ENCODE results near the gene MELK. TPM values are rescaled to one million over a fixed set of nuclear protein-coding genes. Genes with fewer than 3 reads are reported as not detected.
A peak's percentile ranks its signal among the peaks of the same experiment; 100 is the strongest.

MELK gene
- total RNA-seq, 2 experiments from 2014 or later = 63.9 to 66.1 TPM

DNA sequence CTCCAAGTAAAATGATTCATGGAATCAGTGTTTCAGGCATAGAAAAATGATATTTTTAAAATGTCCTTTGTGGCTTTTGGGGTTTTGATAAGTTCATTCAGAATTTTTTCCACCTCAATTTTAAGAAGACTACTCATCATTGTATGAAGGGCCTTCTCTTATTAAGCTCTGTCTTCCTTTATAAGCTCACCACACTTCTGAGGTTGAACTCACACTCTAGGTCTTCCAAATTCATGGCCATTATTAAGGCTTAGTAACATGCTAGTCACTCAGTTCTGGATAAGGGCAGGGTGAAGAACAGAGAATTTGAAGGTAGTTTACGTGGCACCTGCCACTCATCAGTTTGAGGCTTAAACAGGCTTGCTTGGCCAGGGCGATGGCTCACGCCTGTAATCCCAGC, 4.2 kb downstream of the MELK start:
- H3K4me3 Mint-ChIP-seq = no peak overlapping the region
- H3K27me3 Mint-ChIP-seq = no peaks in the 10 kb centered on the region
- peak; percentile 50 for ATAC-seq
- no peak for DNase-seq
- ChIA-PET POLR2A (interaction anchor here (0.8 kb wide), 1 partner anchor 41 kb away, joined by 4 read pairs; no protein-coding TSS in a partner anchor), CTCF (no interaction called here)
- H3K27ac Mint-ChIP-seq = no peak overlapping the region
- intact Hi-C loops (cut with DNase I, micrococcal nuclease) = no loop called here
- H3K4me1 Mint-ChIP-seq = peaks cover 34% of the 10 kb centered on the region
- H3K36me3 Mint-ChIP-seq (ENCODE audit: low read depth) = peaks cover 50% of the 10 kb centered on the region
- H3K9me3 Mint-ChIP-seq (ENCODE audit: low read depth) = no peaks in the 10 kb centered on the region

DNA sequence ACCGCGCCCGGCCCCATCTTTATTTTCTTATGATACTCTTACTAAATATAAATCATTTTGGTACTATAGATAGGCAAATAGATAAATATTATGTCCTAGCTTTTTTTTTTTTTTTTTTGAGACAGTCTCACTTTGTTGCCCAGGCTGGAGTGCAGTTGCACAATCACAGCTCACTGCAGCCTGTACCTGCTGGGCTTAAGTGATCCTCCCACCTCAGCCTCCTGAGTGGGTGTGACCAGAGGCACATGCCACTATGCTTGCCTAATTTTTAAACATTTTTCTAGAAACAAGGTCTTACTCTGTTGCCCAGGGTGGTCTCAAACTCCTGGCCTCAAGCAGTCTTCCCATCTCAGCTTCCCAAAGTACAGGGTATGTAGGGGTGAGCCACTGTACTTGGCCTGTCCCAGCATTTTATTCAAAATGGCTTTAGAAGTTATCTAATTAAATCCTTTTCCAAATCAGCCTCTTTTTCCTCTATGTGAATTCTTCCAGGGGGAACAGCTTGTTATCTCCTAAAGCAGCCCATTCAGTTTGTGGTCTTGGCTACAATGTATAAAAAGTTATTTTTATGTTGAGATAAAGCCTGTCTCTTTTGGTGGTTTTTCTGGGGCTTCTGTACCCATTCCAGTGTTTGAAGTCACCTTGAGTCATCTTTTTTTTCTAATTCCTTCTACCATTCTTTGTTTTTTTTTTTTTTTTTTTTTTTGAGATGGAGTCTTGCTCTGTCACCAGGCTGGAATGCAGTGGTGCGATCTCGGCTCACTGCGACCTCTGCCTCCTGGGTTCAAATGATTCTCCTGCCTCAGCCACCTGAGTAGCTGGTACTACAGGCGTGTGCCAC, 12.1 kb downstream of the MELK start:
- intact Hi-C loops (cut with DNase I, micrococcal nuclease) = no loop called here
- POLR2A ChIA-PET = interaction anchor here (0.7 kb wide), 1 partner anchor 7 kb away, joined by 3 read pairs; no protein-coding TSS in a partner anchor
- DNase-seq = no peak
- Mint-ChIP-seq H3K36me3 (ENCODE audit: low read depth) (peaks cover 38% of the 10 kb centered on the region), H3K4me1 (no peaks in the 10 kb centered on the region), H3K27me3 (no peaks in the 10 kb centered on the region), H3K27ac (no peak overlapping the region), H3K9me3 (ENCODE audit: low read depth) (no peaks in the 10 kb centered on the region), H3K4me3 (no peak overlapping the region)
- CTCF ChIA-PET = interaction anchor here (1.3 to 1.5 kb wide), 2 partner anchors 15 to 178 kb away, joined by 3 read pairs; no protein-coding TSS in a partner anchor
- no peak for ATAC-seq

DNA sequence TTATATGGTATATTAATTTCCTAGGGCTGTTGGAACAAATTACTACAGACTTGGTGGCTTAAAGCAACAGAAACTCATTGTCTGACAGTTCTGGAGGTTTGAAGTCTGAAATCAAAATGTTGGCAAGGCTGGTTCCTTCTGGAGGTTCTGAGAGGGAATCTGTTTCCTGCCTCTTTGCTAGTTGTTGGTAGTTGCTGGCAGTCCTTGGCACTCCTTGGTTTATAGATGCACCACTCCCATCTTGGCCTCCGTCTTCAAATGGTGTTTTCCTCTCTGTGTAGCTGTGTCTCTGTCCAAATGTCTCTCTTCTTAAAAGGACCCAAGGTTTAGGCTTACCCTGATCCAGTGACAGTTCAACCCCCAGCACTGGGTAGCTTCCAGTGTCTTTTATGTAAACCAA, 17.5 kb downstream of the MELK start:
- Mint-ChIP-seq H3K4me3 (no peak overlapping the region), H3K4me1 (no peaks in the 10 kb centered on the region), H3K27me3 (no peaks in the 10 kb centered on the region), H3K9me3 (ENCODE audit: low read depth) (no peaks in the 10 kb centered on the region), H3K27ac (no peak overlapping the region), H3K36me3 (ENCODE audit: low read depth) (peaks cover 48% of the 10 kb centered on the region)
- intact Hi-C loops (cut with DNase I, micrococcal nuclease) = no loop called here
- CTCF ChIA-PET = no interaction called here
- DNase-seq (no peak), ATAC-seq (no peak)
- POLR2A ChIA-PET = no interaction called here

DNA sequence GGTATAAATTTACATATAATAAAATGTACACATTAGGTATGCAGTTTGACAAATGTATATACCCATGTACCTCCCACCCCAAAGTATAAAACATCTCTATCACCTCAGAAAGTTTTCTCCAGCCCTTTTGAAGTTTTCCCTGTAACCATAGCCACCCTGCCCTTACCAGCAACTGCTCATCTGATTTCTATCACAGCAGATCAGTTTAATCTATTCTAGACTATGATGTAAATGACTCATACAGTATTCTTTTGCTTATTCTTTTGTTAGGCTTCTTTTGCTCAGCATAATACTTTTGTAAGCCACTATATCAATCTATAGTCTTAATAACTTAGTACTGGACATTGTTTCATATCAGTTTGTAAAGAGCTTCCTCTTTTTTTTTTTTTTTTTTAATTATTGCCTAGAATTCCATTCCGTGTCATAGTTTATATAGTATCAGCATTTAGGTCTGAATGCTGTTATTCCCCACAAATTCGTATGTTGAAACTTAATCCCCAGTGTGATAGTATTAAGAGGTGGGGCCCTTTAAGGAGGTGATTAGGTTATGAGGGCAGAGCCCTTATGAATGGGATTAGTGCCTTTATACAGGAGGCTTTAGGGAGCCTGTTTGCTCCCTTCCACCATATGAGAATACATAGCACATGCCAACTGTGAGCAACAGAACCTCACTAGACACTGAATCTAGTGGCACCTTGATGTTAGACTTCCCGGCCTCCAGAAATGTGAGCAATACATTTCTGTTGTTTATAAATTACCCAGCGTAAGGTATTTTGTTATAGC, 20.3 kb downstream of the MELK start:
- Mint-ChIP-seq H3K9me3 (ENCODE audit: low read depth) (no peaks in the 10 kb centered on the region), H3K36me3 (ENCODE audit: low read depth) (peaks cover 61% of the 10 kb centered on the region), H3K27me3 (no peaks in the 10 kb centered on the region), H3K4me3 (no peak overlapping the region), H3K4me1 (no peaks in the 10 kb centered on the region), H3K27ac (no peak overlapping the region)
- POLR2A ChIA-PET = no interaction called here
- intact Hi-C loops (cut with DNase I, micrococcal nuclease) = no loop called here
- no peak for ATAC-seq
- no peak for DNase-seq
- CTCF ChIA-PET = no interaction called here

DNA sequence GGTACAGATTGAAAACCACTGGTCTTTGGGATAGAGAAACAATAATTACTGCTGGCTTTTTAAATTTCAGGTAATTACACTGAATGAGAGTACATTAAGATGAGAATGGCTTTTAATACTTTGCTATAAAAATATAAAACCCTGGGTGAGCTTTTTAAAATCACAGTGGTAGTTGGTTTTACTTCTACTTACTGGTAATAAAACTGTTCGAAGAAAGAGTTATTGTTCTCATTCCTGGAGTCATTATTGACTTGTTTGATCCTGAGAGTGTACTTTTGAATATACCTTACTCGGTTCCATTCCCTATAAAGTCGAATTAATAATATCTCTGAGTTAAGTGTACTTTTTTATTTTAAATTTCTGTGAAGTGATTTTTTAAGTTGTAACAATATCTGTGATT, 21.5 kb downstream of the MELK start:
- Mint-ChIP-seq H3K4me1 (no peaks in the 10 kb centered on the region), H3K9me3 (ENCODE audit: low read depth) (no peaks in the 10 kb centered on the region), H3K36me3 (ENCODE audit: low read depth) (peaks cover 64% of the 10 kb centered on the region), H3K4me3 (no peak overlapping the region), H3K27me3 (no peaks in the 10 kb centered on the region), H3K27ac (no peak overlapping the region)
- ATAC-seq (no peak), DNase-seq (no peak)
- ChIA-PET CTCF (interaction anchor here (0.5 kb wide), 1 partner anchor 150 kb away, joined by 3 read pairs; no protein-coding TSS in a partner anchor), POLR2A (no interaction called here)
- intact Hi-C loops (cut with DNase I, micrococcal nuclease) = no loop called here

DNA sequence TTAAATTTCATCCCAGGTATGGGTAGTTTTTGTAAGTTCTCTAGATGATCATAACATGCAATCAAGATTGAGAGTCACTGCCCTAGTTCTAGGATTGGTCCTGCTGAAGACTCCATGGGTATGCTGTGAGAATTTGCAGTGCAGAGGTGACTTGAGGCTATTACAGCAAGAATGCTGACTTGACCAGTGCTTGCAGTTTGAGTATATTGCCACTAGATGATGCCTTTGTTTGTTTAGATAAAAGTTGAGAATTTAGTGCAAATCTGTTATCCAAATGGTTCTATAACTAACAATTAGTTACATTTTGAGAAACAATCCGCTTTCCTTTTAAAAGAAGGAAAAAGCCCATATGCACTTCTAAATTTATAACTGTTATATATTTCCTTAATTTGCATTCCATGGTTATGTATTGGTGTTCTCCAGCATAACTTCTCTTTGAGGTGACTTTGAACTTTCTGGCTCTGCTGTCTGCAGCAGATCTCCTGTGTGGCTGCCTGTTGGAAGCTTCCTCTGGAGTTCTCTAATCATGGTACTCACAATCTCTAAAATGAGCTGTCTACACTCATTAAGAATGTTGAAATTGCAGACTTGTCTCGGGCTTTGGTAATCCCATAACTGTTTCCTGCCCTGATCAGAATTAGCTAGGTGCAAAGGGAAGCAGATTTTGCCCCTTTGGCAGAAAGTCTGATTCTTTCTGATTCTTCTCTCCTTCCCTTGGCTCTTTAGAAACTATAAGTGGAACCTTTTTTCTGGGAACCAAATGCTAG, 24.9 kb downstream of the MELK start:
- CTCF ChIA-PET = interaction anchor here (1.0 to 1.9 kb wide), 4 partner anchors 13 to 269 kb away, joined by 3 to 6 read pairs (median 4); no protein-coding TSS in a partner anchor
- POLR2A ChIA-PET = no interaction called here
- no peak overlapping the region for H3K27ac Mint-ChIP-seq

DNA sequence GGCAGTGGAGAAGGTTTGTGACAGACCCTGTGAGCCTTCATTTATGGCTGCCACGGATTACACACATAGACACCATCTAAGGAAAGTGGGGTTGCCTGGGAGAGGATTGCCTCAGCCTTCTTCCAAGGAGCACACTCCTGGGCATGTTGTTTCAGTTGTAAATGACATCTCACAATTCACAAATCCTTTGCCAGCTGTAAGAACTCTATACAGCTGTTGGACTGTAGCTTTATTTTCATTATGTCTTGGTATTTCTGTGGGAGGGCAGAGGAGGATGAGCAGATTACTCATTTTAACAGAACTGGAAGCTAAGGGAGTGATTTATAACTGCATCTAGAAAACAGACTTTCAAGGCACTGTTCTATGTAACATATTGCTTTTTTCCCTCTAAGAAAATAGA, 25.6 kb downstream of the MELK start:
- intact Hi-C loops (cut with DNase I, micrococcal nuclease) = no loop called here
- ChIA-PET POLR2A (no interaction called here), CTCF (interaction anchor here (0.7 to 1.9 kb wide), 6 partner anchors 12 to 269 kb away, joined by 3 to 6 read pairs (median 3); no protein-coding TSS in a partner anchor)
- Mint-ChIP-seq H3K4me3 (no peak overlapping the region), H3K27me3 (no peaks in the 10 kb centered on the region), H3K36me3 (ENCODE audit: low read depth) (peaks cover 61% of the 10 kb centered on the region), H3K9me3 (ENCODE audit: low read depth) (no peaks in the 10 kb centered on the region), H3K4me1 (peaks cover 9% of the 10 kb centered on the region), H3K27ac (no peak overlapping the region)
- DNase-seq (no peak), ATAC-seq (no peak)

More for the DNA sequence above, 24.9 kb downstream of the MELK start:
- Mint-ChIP-seq H3K4me3 (no peak overlapping the region), H3K9me3 (ENCODE audit: low read depth) (no peaks in the 10 kb centered on the region), H3K36me3 (ENCODE audit: low read depth) (peaks cover 61% of the 10 kb centered on the region), H3K4me1 (peaks cover 4% of the 10 kb centered on the region), H3K27me3 (no peaks in the 10 kb centered on the region)
- DNase-seq (no peak), ATAC-seq (no peak)
- intact Hi-C loops (cut with DNase I, micrococcal nuclease) = no loop called here

DNA sequence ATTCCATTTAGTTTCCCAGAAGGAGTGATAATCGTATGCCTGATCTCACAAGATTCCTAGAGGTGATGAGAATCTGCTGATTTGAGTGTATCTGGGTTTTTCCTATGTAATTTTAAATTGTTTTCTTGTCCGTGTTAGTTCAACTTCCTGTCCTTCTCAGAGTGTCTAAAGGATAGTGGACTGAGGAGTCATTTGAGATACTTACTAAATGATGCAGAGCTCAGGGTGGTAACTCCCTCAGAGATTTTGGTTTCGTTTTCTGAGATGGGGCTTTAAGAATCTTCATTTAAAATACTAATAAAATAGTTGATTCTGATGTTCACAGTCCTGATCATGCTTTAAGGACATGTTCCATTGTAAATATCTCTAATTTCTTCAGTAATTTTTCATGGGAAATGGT, 30.3 kb downstream of the MELK start:
- peaks cover 61% of the 10 kb centered on the region for H3K36me3 Mint-ChIP-seq (ENCODE audit: low read depth)
- peaks cover 9% of the 10 kb centered on the region for H3K4me1 Mint-ChIP-seq
- no peaks in the 10 kb centered on the region for H3K9me3 Mint-ChIP-seq (ENCODE audit: low read depth)
- H3K4me3 Mint-ChIP-seq = no peak overlapping the region
- ChIA-PET CTCF (interaction anchor here (0.6 to 1.3 kb wide), 2 partner anchors 126 to 738 kb away, joined by 3 read pairs; no protein-coding TSS in a partner anchor), POLR2A (no interaction called here)
- ATAC-seq = peak; percentile 33
- no peaks in the 10 kb centered on the region for H3K27me3 Mint-ChIP-seq
- no peak for DNase-seq
- peak overlapping the region; percentile 19 for H3K27ac Mint-ChIP-seq
- intact Hi-C loops (cut with DNase I, micrococcal nuclease) = no loop called here

DNA sequence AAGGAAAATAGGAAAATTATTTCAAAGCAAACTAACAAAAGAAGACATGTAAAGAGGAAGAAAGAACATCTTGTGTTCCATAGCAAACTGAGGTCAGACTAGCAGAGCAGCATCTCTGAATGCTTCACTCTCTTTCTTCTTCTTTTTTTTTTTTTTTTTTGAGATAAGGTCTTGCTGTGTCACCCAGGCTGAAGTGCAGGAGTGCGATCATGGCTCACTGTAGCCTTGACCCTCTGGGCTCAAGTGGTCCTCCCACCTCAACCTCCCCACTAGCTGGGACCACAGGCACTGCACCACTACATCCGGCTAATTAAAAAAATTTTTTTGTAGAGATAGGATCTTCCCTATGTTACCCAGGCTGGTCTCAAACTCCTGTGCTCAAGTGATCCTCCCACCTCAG, 36.6 kb downstream of the MELK start:
- Mint-ChIP-seq H3K4me1 (no peaks in the 10 kb centered on the region), H3K9me3 (ENCODE audit: low read depth) (no peaks in the 10 kb centered on the region), H3K27me3 (no peaks in the 10 kb centered on the region), H3K4me3 (no peak overlapping the region), H3K36me3 (ENCODE audit: low read depth) (peaks cover 59% of the 10 kb centered on the region), H3K27ac (no peak overlapping the region)
- ATAC-seq (no peak), DNase-seq (no peak)
- CTCF ChIA-PET = interaction anchor here (1.4 to 1.6 kb wide), 2 partner anchors 11 to 120 kb away, joined by 3 to 6 read pairs; no protein-coding TSS in a partner anchor
- POLR2A ChIA-PET = no interaction called here
- intact Hi-C loops (cut with DNase I, micrococcal nuclease) = no loop called here

DNA sequence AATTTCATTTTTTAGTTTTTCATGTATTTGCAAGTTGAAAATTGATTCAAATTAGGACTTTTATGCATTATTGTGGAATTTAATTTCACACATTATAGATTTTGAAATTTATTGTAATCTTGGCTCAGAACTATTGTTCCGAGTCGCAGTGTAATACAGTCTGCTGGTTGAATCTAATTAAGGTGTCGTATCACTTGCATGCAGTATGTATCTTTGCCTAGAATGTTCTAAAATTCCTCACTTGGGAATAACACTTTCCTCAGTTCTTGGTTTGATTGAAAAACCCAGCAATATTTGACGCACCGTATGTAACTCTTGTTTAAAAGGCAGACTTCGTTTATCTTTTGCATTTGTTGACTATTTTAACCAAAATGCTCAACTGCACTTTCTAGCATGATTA, 49.4 kb downstream of the MELK start:
- H3K27me3 Mint-ChIP-seq = no peaks in the 10 kb centered on the region
- DNase-seq (no peak), ATAC-seq (no peak)
- intact Hi-C loops (cut with DNase I, micrococcal nuclease) = no loop called here
- peaks cover 9% of the 10 kb centered on the region for H3K36me3 Mint-ChIP-seq (ENCODE audit: low read depth)
- H3K27ac Mint-ChIP-seq = no peak overlapping the region
- H3K4me3 Mint-ChIP-seq = no peak overlapping the region
- CTCF ChIA-PET = no interaction called here
- no peaks in the 10 kb centered on the region for H3K9me3 Mint-ChIP-seq (ENCODE audit: low read depth)
- H3K4me1 Mint-ChIP-seq = no peaks in the 10 kb centered on the region
- POLR2A ChIA-PET = no interaction called here

DNA sequence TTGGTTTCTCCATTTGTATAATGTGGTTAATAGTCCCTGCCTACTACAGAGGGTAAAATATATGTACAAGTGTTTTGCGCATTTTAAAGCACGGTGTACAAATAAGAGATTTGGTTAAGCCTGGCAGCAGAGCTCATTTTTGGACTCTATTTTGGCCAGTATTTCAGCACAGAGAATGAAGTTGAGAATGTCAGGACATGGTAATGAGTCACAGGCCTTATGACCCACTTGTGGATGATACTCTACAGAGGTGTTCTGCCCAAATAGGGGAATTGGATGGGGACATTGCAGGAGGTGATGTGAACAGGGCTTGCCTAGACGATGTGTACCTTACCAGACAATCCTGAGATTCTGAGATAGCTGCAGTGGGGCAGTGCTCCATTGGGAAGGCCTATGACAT, 50.6 kb downstream of the MELK start:
- Mint-ChIP-seq H3K4me3 (no peak overlapping the region), H3K9me3 (ENCODE audit: low read depth) (no peaks in the 10 kb centered on the region), H3K36me3 (ENCODE audit: low read depth) (peaks cover 8% of the 10 kb centered on the region), H3K27me3 (no peaks in the 10 kb centered on the region), H3K4me1 (no peaks in the 10 kb centered on the region), H3K27ac (no peak overlapping the region)
- no peak for DNase-seq
- POLR2A ChIA-PET = no interaction called here
- CTCF ChIA-PET = no interaction called here
- intact Hi-C loops (cut with DNase I, micrococcal nuclease) = no loop called here
- ATAC-seq = no peak

All from activated CD4-positive, alpha-beta T cell treated with anti-CD3 and anti-CD28 coated beads for 36 hours (primary cell).